NCI-H524 treated with DMSO at 0.1 percent for 48 hours (cell line): ENCODE data around the gene NR6A1.

ENCODE experiments used
- DNase-seq: peaks from one replicate; lab custom pipeline; 2025; lab: John Stamatoyannopoulos, UW

The NR6A1 gene

DNA sequence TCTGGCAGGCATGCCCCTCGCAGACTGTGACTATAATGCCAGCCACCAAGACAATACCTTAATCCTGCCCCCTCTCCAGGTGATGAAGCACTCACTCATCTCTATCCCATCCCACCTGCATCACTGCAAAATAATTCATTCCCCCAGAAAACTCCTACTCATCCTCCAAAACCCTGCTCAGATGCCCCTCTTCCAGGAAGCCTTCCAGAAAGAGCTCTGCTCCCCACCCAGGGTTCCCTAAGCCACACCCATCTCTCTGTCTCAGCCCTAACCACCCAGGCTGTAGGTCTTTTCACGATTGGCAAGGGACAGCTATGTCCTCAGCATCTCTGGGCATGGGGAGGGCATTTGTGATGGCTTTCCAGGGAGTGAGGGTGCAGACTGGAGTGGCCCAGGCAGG is 281.1 kb downstream of the NR6A1 start:
- DNase-seq, result no peak

DNA sequence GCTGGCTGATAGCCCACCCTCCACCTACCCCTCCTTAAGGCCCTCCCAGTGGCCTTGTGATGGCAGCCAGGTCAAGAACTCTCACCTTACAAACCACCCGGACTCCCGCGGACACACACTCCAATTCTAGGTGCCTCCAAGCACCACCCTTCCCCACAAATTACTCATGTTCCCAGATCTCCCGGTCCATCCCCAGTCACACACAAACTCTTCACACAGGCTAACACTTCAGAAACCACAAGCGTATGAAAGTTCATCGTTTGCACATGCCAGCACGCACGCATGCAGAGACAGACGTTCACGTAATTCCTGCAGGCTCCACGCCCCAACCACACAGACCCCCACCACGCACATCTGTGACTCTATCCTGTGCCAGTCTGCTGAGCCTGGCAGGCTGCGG is 281.9 kb downstream of the NR6A1 start:
- no peak for DNase-seq

DNA sequence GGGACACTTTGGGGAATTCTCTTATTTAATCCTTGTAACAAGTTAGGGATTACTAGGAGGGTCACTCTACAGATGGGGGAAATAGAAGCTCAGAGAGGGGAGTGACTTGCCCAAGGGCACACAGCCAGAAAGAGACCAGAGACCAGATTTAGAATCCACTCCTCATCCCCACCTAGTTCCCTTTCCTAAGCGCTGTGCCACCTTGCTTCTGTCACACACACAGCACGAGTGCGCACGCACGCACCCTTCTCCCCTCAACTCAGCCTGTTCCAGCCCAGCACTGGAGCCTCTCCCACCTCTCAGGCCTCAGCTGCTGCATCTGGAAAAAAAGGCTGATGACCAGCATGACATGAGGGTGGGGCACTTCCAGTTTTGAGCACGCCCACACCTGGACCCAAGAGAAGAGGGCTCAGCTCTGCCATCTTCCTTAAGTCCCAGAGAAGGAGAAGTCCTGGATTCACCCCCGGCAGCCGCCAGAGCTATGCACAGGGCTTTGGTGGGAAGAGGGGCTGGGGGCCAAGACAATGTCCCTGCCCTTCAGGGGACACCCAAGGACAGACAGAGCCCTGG is 282.4 kb downstream of the NR6A1 start:
- DNase-seq, result no peak

DNA sequence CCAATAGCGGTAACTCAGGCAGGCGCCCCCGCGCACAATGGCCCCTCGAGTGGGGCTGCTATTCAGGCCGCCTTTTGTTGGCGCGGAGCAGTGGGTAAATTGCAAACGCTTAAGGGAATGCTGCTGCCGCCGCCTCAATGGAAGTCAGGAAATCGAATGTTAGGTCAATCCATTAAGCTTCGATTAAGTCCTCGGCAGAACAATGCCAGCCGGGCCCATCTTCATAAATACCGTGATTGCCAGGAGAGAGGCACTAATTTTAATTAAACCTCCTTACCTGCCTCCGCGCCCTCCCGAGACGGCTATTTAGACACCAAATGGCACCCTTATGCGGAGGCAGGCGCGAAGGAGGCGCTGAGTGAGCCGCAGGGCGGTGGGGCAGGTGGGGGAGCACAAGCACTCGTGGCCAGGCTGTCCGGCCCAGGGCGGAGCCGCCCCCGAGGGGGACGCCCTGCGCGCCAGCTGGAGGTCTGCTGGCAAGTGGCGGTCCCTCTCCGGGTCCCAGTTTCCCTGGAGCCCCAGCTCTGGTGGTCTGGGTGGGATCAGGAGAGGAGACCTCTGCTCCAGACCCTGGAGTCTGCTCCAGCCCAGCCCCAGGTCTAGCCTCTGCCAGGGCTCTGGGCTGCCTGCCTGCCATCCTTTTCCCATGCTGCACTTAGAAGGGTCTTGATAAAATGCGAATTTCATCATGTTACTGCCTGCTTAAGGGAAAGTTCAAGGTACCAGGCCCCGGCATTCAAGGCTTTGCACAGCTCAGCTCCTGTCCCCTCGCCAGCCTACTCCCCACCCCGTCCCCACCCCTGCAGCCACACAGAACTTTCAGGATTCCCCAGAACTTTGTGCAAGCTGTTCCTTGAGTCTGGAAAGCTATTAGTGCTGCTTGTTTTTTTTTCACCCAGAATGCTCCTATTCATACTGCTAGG is 283.6 kb downstream of the NR6A1 start:
- no peak for DNase-seq

DNA sequence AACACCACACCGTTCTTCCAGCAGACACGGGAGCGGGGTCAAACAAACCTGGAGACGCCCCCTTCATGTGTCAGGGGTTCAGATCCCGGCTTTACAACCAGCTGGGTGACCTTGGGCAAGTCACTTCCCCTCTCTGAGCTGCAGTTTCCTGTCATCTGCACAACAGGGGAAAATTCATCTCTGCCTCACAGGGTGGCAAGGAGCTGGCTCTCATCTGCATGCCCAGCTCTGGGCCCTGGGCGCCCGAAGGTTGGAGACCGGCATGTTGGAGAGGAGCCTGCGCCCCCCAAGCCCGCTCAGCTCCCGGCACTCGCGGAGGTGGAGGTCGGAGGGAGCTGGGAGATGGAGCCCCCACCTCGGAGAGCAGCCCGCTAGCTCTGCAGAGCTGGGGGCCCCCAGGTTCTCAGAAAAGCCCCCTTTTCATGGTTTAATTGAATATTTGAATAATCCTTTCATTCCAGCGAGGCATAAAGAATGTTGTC is 284.3 kb downstream of the NR6A1 start:
- no peak for DNase-seq

- DNase-seq, result no peak
These were observed 285.2 kb downstream of the NR6A1 start for GRCh38 chr9:124485936-124486335.

DNA sequence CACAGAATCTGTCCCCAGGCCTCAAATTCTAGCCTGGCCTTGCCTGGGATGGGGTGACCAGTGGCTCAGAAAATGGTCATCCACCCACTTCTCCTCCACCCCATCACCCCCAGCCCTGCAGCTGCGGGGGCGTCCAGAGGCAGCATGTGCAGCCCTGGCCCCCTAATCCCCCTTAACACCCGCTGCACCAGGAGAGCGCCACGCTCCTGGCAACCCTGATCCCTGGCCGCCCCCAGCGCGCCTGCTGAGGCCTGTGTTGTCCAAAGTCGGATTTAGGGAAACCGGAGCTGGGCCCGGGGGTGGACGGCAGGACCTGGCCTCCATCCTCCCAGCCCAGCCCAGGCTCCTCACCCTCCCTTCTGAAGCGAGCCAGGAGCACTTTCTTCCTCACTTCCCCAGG is 285.9 kb downstream of the NR6A1 start:
- DNase-seq, result no peak

DNA sequence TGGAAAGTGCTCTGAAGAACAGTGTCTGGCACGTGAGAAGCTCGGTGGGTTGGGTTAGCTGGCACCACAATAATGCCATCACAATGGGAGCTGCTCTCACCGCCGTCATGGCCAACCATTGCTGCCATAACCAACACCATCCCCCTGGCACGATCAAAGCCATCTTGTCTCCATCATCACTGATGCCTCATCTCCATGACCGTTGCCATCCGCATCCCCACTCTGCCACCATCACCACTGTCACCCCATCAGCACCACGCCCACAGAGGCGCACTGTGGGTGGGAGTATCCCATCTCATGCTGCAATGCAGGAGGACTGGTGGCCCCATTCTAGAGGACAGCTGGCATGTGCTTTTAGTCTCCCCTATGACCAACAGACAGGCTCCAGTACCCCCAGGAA is 287.6 kb downstream of the NR6A1 start:
- DNase-seq, result no peak

- DNase-seq, result no peak
These were observed 288.6 kb downstream of the NR6A1 start for GRCh38 chr9:124482431-124483031.

GRCh38 chr9:124481115-124481514 is 290.0 kb downstream of the NR6A1 start:
- no peak for DNase-seq

- no peak for DNase-seq
These were observed 290.5 kb downstream of the NR6A1 start for GRCh38 chr9:124480621-124480981.

DNA sequence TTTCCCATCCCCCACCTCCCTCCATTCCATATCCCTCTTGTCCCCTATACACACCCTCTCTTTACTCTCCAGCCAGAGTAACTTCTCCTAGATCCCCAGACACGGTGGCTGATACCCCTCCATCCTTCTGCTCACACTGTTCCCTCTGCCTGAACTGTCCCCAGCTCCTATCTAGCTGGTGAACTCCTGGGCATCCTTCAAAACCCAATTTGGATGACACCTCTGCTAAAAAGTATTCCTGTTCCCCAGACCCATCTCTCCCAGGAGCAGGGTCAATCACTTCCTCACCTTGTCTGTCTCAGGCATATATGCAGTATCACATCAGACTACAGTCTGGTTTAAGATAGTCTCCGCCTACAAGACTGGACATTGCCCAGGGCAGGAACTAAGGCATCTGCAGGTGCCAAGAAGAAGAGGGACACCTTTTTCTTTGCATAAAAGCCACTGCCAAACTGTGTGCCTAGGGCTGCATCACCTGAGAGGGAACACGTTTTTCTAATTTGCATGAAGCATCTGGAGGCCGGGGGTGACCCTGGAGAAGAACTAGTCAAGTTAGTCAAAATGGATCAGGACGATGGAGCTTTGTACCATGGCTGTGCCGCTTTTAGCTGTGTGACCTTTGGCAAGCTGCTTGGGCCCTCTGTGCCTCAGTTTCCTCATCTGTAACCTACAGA is 291.0 kb downstream of the NR6A1 start:
- no peak for DNase-seq

- no peak for DNase-seq
These were observed 291.7 kb downstream of the NR6A1 start for GRCh38 chr9:124479371-124479770.

DNA sequence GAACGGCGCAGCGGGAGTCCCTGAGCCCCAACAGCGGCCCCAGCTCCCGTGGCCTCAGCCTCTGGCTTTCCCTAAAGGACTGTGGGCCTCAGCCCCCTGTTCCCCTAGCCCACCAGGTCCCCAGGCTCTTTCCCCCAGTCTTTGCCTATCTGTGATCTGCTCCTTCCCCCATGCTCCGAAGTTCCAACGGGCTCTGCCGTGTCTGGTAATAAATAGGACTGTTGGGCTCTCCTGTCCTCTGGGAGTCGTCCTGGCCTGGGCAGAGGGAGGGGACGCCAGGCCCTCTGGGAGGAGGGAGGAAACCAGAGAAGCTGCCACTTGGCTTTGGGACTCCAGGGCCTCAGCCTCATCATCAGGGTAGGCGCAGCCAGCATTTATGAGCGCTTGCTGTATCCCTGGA is 292.8 kb downstream of the NR6A1 start:
- no peak for DNase-seq

DNA sequence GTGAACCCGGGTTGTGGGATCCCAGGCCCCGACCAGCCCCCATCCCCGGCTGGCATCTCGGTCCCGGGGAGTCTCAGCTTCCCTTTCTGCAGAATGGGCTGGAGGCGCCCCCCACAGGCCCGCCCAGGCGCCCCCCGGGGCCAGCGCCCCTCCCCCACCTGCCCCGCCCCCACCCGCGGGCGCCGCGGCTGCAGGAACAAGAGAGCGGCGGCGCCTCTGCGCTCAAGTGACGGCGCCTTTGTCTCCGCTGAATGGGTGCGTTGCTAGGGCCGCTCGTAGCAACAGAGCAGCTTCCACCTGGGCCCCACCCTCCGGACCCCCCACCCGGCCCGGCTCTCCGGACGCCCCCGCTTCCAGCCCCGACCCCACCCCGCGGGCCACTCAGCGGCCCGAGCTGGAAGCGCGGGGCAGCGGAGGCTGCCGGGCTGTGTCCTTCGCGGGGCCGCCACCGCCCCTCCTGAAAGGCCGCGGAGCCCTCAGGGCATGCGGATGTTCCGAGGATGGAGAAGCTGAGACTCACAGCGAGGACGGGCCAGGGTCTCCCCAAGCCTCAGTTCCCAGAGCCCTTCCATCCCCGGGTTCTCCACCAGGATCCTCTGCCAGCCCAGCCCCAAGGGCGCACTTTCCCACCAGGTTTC is 293.3 kb downstream of the NR6A1 start:
- DNase-seq, result no peak

GRCh38 chr9:124477211-124477647 is 293.9 kb downstream of the NR6A1 start:
- no peak for DNase-seq

DNA sequence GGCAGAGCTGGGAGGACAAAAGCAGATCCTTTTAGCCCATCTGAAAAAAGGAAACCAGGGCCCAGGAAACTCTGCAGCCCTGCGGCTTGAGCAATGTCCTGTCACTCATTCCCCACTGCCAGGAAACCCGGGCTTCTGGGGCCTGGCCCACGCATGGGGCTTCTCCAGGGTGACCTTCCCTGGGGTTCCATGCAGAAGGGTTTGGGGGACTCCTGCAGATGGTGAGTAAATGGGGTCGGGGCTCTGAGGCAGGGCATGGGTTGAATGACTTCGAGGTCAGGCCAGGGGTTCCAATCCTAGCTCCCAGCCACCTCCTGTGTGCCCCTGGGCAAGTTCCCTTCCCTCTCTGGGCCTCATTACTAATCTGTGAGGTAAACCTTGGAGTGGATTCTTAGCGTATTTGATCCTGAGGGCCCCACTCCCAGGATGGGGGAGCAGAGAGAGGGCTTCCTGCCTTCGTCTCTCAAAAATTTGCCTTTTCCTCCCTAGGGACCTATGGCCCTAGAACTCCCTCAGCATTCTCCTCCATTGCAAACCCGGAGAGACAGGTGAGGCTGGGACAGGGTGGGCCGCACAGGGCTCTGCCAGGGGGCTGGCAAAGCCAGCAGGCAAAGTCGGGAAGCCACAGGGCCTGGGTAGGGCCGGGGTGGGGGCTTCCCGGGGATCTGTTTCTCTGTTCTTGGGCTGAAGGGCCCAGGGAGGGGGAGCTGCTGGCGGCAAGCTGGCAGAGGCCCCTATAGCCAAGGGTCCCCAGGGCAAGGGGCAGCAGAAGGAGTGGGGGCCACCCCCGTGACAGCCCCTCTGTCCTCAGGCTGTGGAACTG is 295.0 kb downstream of the NR6A1 start:
- no peak for DNase-seq

GRCh38 chr9:124475158-124475867 is 295.8 kb downstream of the NR6A1 start:
- DNase-seq, result no peak

DNA sequence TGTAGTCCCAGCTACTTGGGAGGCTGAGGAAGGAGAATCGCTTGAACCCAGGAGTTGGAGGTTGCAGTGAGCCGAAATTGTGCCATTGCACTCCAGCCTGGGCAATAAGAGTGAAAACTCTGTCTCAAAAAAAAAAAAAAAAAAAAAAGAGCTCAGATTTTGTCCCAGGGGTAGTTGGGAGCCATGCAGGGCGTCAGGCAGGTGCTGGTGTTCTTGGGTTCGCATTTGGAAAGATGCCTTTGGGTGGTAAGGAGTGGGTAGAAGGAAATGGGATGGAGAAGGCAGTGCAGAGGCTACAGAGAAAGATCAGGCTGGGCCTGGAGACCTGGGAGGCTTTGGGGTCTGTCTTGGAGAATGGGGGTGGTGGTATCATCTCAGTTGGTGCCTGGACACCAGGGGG is 297.0 kb downstream of the NR6A1 start:
- no peak for DNase-seq

- DNase-seq, result no peak
These were observed 297.8 kb downstream of the NR6A1 start for GRCh38 chr9:124473310-124473709.

GRCh38 chr9:124472770-124473169 is 298.3 kb downstream of the NR6A1 start:
- no peak for DNase-seq
